Right atrium auricular region (tissue), 2 donors: ENCODE results near the gene ZHX3. TPM values are rescaled to one million over a fixed set of nuclear protein-coding genes. Genes with fewer than 3 reads are reported as not detected.

Experiments used
- DNase-seq: peaks from one replicate; pipeline ENCODE4 v3.0.0-alpha.2; 2019; ENCODE audit warnings: low spot score
- H3K27ac ChIP-seq, 2 donors: fragments of 200-600 bp; sonication (generic); 1 replicate in 1 of 2; 2 replicates in 1 of 2; pipeline ENCODE4 v1.5.1; 2016 to 2019
- H3K27me3 ChIP-seq, 2 donors: fragments of 200-600 bp; sonication (generic); one replicate each; pipeline versions ENCODE4 v1.5.1 to v1.6.0; 2017 to 2019
- H3K36me3 ChIP-seq: fragments of 200-600 bp; sonication (generic); one replicate; pipeline ENCODE4 v1.5.1; 2016
- H3K4me1 ChIP-seq, 2 donors: fragments of 200-600 bp; sonication (generic); one replicate each; pipeline versions ENCODE4 v1.5.1 to v1.6.0; 2017 to 2019
- H3K4me3 ChIP-seq, 2 donors: fragments of 200-600 bp; sonication (generic); 1 replicate in 1 of 2; 2 replicates in 1 of 2; pipeline ENCODE4 v1.5.1; 2017 to 2019; ENCODE audit warnings: mild to moderate bottlenecking in 1 of 2, moderate library complexity in 1 of 2
- H3K9me3 ChIP-seq, 2 donors: fragments of 200-600 bp; sonication (generic); one replicate each; pipeline ENCODE4 v1.5.1; 2019
- CTCF ChIP-seq, 2 donors: fragments of 200-600 bp; sonication (generic); IDR thresholded peaks; one replicate each; pipeline ENCODE4 v1.5.1; 2019; ENCODE audit warnings: antibody characterized with exemption in 2 of 2
- total RNA-seq, 2 donors: library from RNA; depleted of rRNA; stranded (reverse); fragments of >200 nt; gene quantifications; one replicate each; pipeline ENCODE4 v1.1.0, GENCODE V29; 2016

Gene ZHX3
- total RNA-seq, 2 donors from 2014 or later, result 23.8 to 25.7 TPM

GRCh38 chr20:41165001-41165882 is 152.3 kb downstream of the ZHX3 start:
- DNase-seq, result no peak

GRCh38 chr20:41163821-41164220 is 153.7 kb downstream of the ZHX3 start:
- Histone ChIP-seq H3K36me3 (peaks cover 72% of the 10 kb centered on the region), H3K27ac (no peak overlapping the region), H3K4me3 (no peak overlapping the region), H3K9me3 (no peaks in the 10 kb centered on the region), H3K27me3 (no peaks in the 10 kb centered on the region), H3K4me1 (peaks cover 0 to 16% of the 10 kb centered on the region in 2 donors)
- DNase-seq, result no peak
- no peak for TF ChIP-seq CTCF (IDR thresholded peaks at IDR 0.05)

More at GRCh38 chr20:41165001-41165882, 152.3 kb downstream of the ZHX3 start:
- Histone ChIP-seq H3K27ac (no peak overlapping the region), H3K36me3 (peaks cover 80% of the 10 kb centered on the region), H3K4me1 (peaks cover 0 to 6% of the 10 kb centered on the region in 2 donors), H3K9me3 (no peaks in the 10 kb centered on the region), H3K27me3 (no peaks in the 10 kb centered on the region), H3K4me3 (no peak overlapping the region)
- no peak for TF ChIP-seq CTCF (IDR thresholded peaks at IDR 0.05)

DNA sequence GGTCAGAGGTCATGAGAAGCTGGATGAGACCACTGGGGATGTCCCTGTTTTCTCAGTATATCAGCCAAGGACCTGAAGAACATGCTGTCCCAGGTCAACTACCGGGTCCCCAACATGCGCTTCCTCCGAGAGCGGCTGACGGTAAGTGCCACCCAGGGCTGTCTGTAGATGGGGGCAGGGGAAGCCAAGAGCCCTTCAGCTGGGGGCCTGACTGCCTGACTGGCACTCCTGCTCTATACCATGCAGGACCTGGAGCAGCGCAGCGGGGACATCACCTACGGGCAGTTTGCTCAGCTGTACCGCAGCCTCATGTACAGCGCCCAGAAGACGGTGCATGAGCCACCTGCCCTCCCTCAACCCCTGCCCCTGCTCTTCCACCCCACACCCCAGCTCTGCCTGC is 155.1 kb downstream of the ZHX3 start:
- no peak overlapping the region for H3K27ac ChIP-seq
- H3K9me3 ChIP-seq, result no peaks in the 10 kb centered on the region
- H3K27me3 ChIP-seq, result no peaks in the 10 kb centered on the region
- no peak for DNase-seq
- no peak overlapping the region for H3K4me3 ChIP-seq
- TF ChIP-seq CTCF (IDR thresholded peaks at IDR 0.05), result no peak
- H3K4me1 ChIP-seq, result peaks cover 0 to 29% of the 10 kb centered on the region in 2 donors
- peaks cover 59% of the 10 kb centered on the region for H3K36me3 ChIP-seq

DNA sequence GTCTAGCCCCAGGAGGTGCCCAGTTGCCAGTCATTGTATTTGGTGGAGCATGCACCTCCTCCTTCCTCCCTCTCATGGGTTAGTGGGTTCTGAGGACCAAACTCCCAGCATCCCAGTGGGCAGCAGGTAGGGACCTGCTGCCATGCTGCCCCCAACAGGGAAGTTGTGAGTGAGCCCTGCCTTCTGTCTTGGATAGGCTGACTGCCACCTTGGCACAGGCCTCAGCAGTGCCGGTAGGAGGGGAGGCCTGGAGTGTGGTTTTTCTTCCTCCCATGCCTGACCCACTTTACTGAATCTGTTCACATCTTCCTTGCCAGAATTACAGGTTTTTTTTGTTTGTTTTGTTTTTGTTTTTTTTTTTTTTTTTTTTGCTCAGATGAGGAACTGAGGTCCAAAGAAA is 155.6 kb downstream of the ZHX3 start:
- peaks cover 0 to 34% of the 10 kb centered on the region in 2 donors for H3K4me1 ChIP-seq
- no peaks in the 10 kb centered on the region for H3K9me3 ChIP-seq
- peaks cover 53% of the 10 kb centered on the region for H3K36me3 ChIP-seq
- no peaks in the 10 kb centered on the region for H3K27me3 ChIP-seq
- DNase-seq, result no peak
- H3K27ac ChIP-seq, result no peak overlapping the region
- no peak for TF ChIP-seq CTCF (IDR thresholded peaks at IDR 0.05)
- H3K4me3 ChIP-seq, result no peak overlapping the region

DNA sequence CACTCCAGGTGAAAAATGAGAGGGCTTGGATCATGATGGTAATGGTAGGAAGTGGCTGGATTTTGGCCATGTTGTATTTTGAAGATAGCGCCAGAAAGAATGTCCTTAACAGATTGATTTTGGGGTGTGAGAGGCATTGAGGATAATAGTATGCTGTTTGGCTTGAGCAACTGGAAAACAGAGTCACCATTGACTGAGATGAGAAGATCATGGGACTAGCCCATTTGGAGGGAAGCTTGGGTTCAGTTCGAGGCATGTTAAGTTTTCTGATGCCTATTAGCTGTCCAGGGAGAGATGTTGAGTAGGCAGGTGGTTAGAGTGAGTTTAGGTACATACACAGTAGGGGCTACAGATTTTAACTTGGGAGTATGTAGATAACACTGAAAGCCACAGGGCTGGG is 156.8 kb downstream of the ZHX3 start:
- peaks cover 41% of the 10 kb centered on the region for H3K36me3 ChIP-seq
- no peaks in the 10 kb centered on the region for H3K27me3 ChIP-seq
- no peaks in the 10 kb centered on the region for H3K9me3 ChIP-seq
- no peak overlapping the region for H3K27ac ChIP-seq
- H3K4me3 ChIP-seq, result no peak overlapping the region
- peaks cover 0 to 46% of the 10 kb centered on the region in 2 donors for H3K4me1 ChIP-seq
- no peak for DNase-seq
- TF ChIP-seq CTCF (IDR thresholded peaks at IDR 0.05), result no peak
